Sigmoid colon (tissue), 3 donors: ENCODE measurements around the gene B3GAT1.

ENCODE experiments used
- CTCF ChIP-seq, 4 experiments: fragments of 450-650 bp in 3 of 4; fragments of 200-600 bp in 1 of 4; IDR thresholded peaks; one replicate each; pipeline ENCODE4 v1.5.1; 2016 to 2019; ENCODE audit warnings: antibody characterized with exemption in 4 of 4, mild to moderate bottlenecking in 3 of 4, moderate library complexity in 2 of 4
- POLR2A ChIP-seq, 2 donors: fragments of 450-650 bp; IDR thresholded peaks; one replicate each; pipeline ENCODE4 v1.6.1; 2016; ENCODE audit warnings: antibody characterized with exemption in 2 of 2, mild to moderate bottlenecking in 2 of 2, moderate library complexity in 2 of 2

GRCh38 chr11:134356656-134357544, 55.1 kb downstream of the B3GAT1 start:
- no peak for TF ChIP-seq CTCF (IDR thresholded peaks at IDR 0.05)
- TF ChIP-seq POLR2A (IDR thresholded peaks at IDR 0.05) = no peak
